ENCODE measurements around the gene SF3A1.

Gene SF3A1

DNA sequence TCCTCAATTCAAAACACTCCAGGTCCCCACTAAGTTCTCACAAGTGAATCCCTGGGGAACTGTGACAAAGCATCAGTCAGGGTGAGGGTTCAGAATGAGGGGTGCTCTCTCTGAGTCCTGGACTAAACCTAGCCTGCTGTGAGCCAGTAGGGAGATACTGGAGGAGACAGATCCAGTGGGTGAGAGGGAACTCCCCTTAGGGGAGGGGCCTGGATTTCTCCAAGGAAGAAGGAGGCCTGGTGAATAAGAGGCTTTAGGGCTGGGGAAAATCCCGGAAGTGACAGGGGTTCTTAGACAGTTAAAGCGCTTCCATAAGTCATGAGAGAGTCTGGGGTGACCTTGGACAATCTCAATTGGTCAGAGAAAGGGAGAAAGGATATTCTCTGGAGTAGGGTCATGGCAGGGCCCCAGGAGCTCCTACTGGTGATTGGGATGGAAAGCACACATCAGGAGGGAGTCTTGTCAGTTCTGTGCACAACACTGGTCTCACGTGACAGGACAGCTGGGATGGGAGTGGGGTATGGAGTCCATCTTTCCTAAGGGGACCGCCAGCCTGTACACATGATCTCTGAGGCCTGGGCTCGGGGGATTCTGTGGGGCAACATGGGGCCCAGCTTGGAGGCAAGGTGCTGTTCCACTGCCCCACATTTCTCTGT is 31.5 kb downstream of the SF3A1 start:
- DNase-seq: no peak

DNA sequence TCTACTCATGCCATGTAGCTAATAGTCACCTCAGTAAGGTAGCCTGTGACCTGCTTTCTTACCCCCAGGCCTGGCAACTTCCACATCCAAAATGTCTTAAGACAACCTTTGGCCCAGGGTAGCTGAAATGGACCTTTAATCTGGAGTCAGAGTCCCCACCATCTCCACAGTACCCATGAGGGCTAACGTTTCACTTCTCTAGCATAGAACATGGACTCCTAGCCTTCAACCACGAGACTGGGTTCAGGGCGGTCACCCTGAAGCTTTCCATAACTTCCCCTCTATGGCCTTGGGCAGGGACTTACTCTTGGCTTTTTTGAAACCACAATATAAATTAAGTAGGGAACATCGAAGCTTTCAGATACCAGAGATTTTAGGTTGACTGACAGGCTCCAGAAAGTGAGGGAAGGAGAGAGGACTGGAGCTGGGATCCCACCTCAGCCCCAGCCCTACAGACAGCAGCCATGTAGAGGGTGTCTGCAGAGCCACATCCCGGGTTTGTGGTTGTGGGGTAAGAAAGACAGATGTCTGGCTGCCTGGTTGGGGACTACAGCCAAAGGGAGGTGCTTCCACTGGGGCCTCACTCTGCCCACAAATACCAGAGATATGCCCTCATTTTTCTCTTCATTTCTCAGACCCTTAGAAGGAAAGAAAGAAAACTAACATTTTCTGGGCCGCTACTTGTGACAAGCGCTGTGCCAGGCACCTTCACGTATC is 32.5 kb downstream of the SF3A1 start:
- DNase-seq: peak in 2 of 5 experiments; percentile 49 to 78

DNA sequence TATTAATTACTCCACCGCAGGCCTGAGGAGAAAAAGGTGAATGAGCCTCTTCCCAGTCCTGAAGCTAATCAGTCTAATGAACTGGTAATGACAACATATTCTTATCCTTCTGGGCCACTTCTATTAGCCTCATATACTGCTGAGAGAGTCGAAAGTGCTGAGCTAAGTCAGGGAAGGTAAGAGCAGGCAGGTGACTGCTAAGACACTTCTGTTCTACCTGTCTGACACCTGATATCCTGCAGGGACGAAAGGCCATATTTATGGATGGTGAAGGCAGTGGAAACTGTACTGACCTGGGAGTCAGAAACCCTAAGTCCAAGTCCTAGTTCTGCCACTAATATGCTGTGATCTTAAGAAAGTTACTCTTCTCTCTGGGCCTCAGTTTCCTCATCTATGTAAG is 33.4 kb downstream of the SF3A1 start:
- no peak for DNase-seq

DNA sequence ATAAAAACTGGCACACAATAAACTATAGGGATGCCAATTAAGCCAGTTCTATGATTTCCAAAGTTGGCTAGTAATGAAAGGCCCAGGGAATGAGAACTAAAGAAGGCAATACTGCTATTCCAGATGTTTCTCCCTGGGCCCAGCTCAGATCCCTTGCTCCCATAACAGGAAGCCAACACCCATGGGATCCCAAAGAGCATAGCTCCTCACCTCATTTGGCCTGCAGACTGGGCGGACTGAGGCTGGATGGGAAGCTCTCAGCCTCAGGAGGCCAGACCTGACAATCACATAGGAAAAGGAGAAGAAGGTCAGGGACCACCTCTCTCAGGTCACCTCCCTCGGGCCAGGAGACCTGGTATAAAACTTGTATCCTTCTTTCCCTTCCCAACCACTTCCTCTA is 35.2 kb downstream of the SF3A1 start:
- DNase-seq: no peak

DNA sequence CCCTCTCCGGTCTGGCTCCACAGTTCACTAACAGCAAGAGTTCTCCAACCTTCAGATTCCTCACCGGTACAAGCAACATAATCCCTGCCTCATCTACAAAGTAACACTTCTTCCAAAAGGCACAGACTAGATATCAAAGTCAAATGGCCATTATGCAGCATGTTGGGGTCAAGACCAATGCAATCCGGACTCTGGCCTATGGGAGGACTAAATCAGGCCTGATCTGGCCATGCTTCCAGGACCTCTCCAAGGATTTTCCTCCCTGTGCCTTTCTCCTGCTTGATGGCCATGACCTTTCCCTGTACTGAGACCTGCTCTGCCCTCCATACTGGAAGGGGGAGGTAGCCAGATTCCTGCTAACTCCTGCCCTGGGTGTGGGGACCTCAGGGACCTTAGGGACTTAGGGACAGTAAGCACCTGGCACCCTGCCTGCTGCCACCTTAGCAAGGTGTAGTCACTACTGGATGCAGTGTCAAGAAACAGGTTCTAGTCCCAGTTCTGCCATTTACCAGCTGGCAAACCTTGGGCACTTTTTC is 36.6 kb downstream of the SF3A1 start:
- no peak for DNase-seq

DNA sequence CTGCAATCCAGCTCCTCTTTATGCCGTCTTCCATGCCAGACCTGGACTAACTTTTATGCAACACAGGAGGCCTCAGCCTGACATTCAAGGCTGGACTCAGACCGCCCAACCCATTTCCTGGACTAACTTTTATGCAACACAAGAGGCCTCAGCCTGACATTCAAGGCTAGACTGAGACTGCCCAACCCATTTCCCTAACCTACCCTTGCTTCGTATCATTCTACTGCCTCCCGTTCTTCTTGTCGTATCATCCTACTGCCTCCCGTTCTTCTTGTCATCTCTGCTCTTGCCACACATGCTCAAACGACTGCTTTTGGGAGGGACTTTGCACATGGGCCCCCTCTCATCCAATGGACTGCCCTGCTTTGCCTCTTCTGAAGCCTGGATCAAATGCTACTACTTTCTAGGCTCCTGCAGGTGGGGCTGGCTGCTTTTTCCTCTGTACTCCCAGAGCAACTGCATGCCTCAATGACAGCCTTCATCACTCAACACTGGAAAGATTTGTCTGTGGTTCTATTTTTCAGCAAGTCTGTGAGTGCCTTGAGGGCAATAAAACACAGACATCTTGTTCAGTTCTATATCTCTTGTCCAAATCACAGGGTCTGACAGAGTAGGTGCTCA is 37.8 kb downstream of the SF3A1 start:
- DNase-seq: no peak

DNA sequence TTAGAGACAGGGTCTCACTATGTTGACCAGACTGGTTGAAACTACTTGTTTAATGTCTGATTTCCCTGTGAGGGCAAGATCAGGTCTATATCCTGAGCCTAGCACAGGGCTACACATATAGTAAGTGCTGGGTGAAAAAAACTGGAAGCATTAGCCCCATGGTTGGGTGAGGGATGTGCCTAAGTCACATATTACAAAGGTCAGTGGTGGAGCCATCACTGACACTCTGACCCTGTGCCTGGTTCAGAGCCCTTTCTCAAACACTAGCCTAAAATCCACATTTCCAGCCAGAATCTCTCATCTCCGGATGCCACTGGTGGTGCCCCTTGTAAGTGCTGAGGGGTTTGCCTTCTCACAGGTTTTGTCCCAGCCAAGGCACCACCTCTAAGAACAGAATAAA is 38.9 kb downstream of the SF3A1 start:
- DNase-seq: no peak

DNA sequence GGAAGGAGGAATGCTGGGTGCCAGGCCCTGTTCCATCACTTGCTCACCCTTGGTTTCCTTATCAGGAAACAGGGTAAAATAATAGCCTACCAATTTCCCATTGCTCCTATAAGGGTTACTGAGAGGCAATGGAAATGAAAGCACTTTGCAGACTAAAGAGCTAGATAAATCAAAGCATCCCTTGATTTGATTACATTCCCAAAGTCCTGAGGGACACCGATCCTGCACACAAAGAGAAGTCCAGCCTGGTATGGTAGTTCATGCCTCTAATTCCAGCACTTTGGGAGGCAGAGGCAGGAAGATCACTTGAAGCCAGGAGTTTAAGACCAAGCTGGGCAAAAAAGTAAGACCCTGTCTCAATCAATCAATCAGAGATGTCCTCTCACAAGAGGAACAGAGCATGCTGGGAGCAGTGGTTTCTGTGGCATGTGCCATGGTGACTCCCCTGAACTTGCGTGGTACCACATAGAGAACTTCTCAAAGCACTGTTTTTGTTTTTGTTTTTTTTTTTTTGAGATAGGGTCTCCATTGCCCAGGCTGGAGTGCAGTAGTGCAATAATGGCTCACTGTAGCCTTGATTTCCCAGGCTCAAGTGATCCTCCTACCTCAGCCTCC is 40.6 kb downstream of the SF3A1 start:
- peak in 1 of 5 experiments; percentile 64 for DNase-seq

DNA sequence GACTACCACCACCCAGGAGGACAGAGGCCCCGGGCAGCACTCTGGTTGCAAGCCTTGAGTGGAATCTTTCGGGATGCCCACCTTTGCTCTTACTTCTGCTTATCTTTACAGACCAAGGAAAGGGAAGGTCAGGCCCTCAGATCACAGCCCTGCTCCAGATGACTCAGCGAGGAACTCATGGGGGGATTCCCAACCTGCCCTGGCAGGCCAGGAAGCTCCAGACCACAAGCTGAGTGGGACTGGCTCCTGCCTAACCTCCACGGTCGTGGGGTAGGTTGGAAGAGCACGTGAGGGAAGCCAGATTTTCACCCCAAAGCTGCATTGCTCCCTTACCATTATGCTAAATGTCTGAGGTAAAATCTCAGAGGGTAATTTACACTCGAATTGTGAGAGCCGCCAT is 41.8 kb downstream of the SF3A1 start:
- peak in 4 of 5 experiments; percentile 26 to 68 (median 48) for DNase-seq

DNA sequence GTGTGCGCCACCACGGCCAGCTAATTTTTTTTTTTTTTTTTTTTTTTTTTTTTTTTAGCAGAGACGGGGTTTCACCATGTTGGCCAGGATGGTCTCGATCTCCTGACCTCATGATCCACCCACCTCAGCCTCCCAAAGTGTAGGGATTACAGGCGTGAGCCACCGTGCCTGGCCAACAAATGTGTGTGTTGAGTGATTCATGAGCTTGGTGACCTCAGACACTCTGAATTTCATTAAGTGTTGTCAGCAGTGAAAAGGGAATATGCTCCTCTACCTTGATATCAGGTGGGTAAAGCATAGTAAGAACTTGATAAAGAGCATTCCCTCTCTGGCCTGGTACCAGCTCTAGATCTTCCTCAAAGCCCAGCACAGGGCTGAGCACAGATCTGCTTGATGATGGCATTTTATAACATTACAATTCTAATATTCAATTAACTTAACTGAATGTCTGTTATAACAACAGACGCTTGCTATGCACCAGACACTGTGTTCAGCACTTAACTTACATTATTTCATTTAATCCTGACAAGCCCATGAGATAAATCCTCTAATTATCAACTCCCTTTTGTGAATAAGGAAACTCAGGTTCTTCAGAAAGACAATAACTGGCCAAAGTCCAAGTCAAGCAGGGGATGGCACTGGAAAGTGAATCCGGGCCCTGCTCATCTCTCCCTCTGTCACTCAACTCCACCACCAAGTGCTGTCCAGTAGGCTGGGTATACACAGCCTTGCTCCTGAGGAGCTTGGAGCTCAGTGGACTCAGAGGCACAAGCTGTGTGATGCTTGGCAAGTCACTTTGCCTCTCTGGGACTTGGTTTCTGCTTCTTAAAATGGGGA is 42.9 kb downstream of the SF3A1 start:
- no peak for DNase-seq

DNA sequence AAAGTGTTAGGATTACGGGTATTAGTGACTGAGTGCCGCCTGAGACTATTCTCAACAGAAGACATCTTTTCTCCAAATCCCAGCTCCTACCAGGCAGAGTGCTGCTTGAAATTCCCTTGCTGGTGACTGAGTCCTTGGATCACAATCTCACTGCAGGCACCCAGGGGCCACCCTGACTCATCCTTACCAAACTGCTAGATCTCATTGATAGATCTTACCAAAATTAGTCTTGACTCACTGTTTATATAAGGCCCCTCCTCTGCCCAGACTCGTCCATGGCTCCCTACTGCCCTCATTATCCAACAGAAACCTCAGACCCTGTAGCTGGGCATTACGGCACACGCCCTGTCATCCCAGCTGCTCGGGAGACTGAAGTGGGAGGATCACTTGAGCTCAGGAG is 44.6 kb downstream of the SF3A1 start:
- DNase-seq: peak in 1 of 5 experiments; percentile 49

DNA sequence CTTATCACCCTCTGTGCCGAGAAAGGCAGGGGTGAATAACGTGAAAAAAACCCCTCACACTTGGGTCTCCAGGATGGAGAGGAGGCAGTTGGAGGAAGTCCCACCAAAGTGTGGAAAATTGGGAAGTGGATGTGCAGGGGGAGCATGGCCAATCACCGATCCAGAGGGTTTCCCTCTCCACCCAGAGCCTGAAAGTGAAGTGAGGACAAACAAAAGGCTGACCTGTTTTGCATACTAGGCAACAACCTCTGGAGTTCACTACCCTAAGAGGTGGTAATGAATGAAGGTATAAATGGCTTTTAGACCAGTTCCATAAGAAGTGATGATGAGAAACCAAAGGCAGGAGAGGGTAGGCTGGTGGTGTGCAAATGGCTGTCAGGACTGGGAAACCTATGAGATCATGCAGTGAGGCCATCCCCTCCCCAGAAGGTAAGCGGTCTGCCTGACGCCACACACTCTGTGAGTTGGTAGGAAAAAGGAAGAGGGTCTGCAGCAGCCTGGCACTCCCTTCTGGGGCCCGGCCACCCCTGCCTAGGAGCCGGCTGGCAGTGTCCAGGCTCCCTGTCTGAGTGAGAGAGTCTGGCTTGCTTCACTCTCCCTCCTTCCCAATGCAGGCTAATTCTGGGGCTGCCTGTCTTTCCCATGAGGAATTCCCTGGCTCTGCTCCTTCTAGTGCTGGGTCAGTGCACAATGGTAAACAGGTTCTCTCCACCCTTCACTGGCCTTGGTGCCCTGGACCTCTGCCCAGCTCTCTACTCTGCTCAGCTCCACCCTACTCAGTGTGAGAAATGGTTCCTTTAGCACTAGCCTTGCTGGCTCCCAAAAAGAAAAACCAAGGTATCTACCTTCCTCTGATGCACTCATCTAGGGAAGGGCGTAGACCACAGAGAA is 45.6 kb downstream of the SF3A1 start:
- no peak for DNase-seq

DNA sequence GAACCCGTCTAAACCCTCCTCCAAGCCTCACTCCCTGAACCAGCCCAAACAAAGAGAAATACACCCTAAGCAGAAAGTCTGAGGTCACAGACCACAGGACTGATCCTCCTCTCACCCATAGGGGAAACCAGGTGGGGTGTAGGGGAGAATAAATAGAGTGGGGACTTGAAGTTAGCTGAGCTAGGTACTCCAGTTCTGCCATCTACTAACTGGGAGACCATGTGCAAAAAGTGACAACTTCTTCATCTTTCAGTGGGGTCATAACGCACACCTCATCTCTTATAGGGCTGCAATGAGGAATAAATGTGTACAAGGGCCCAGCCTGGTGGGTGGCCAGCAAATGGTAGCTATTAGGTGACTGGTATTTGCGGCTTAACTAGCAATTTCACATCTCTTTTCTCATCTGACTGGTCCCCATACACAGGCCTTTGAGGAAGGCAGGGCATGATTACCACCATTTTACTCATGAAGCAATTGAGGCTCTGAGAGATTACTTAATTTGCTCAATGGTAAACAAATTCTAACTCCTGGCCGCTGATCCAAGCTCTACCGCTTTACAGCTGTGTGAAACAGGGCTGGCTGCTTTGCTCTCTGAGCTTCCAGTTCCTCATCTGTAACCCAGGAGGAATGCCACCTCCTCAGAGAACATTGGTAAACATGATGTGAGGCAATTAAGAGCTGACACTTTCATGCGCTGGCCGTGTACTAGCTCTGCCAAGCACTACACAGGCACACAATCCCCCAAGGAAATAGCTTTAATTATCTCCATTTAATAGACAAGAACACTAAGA is 46.5 kb downstream of the SF3A1 start:
- DNase-seq: peak in 1 of 5 experiments; percentile 83

DNA sequence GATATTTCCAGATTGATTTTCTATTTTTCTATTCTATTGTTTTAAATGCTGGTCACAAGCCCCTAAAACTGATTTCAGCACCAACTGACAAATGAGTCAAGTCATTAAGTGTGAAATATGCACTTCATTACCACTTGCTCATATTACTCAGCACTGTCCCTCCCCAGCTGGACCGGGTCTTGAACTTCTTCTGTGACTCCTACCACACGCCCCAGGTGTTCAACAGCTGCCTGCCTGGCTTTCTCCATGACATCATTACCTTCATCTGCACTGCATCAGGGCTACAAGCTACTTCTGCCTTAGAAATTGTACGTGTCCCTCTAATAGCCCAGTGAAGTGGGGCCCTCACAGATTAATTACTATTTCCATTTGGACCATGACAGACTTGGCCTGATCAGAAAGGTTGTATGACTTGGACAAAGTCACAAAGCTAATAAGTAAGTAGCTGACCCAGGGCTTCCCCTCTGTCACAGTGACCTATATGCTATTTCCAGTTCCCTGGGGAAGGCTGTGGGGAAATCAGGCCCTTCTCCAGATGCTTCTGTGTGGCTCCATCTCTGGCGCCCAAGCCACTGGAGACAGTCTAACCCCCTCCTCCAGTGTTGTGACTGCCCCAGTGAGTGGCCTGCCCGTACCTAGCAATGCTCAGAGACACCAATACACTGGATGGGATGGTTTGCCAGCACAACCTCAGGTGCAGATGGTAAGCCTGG is 48.0 kb downstream of the SF3A1 start:
- DNase-seq: peak in 1 of 5 experiments; percentile 85

DNA sequence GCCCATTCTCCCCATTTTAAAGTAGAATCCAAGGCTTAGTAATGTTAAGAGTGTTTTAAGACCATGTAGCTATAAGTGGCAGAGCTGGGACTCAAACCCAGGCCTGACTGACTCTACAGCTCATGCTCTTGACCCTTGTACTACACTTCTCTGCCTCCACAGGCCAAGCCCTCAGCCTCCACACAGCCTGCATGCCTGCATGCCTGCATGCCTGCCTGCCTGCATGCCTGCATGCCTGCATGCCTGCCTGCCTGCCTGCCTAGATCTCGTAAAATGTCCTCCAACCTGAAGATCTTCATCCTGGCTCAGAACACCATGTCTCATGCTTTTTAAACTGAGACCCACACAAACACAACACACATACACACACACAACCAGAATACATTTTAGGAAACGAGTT is 48.6 kb downstream of the SF3A1 start:
- no peak for DNase-seq

DNA sequence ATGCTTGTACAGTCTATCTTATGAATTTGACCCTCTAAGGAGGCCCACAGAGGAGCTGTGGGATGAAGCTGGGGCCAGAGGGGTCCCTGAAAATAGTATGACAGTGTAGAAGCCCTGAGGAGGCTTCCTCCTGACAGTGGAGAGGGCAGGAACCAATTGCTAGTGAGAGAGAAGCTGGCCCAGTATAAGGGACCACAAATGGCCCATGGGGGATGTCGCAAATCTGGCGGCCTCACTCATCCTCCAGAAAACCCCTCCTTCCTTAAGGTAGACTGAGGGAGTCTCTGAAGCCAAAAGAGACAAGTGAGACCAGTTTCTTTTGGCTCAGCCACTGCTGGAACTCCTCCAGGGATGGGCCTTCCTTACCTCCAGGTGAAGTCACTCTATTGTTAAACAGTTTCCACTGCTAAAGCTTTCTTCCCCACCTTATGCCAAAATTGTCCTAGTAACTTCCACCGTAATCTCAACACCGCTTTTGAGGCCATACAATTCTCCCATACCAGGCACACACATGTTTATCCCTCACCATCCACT is 49.6 kb downstream of the SF3A1 start:
- DNase-seq: peak in 1 of 5 experiments; percentile 61

DNA sequence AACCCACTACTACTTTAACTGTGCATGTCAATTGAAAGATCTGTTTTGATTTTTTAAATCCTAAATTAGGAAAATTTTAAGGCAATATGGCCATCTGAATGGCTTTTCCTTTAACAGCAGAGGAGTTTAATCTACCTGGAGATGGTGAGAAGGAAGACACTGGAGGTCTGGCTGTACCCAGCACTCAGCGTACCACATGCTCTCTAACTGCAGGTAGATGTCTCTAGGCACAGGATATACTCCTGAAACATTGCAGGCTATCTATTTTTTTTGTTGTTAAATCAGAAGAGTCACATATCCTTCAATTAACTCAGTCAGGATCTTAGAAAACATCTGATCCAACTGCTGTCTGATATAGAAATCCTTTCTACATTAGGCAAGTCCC is 50.1 kb downstream of the SF3A1 start:
- no peak for DNase-seq

DNA sequence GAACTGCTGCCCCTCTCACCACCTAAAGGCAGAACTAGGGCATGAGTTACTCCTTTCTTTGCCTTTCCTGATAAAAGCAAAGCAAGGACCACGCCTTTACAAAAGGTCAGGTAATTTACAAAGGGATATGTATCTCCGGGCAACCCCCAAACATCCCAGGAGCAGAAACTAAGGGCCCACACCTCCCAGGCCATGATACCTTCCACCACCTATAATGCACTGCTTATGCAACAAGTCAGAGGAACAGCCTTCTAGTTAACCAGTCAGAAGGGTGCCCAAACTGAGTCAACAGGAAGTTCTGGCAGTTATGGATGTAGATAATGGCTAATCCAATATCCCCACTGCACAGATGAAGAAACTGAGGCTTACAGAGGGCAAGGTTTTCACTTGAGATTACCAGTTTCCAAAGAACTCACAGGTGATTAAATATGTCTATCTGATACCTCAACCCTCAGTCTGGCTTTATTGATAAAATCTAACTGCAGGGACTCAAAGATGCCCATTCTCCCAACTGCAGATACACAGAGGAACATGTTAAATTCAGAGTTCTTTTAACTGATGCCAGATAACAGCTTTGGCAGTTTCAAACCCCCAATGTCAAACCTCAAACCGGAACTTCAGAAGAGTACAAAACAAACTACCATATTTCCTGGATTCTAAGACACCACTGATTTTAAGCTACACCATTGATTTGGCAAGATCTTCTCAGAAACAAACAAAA is 50.6 kb downstream of the SF3A1 start:
- DNase-seq: peak in 2 of 5 experiments; percentile 66 to 94

DNA sequence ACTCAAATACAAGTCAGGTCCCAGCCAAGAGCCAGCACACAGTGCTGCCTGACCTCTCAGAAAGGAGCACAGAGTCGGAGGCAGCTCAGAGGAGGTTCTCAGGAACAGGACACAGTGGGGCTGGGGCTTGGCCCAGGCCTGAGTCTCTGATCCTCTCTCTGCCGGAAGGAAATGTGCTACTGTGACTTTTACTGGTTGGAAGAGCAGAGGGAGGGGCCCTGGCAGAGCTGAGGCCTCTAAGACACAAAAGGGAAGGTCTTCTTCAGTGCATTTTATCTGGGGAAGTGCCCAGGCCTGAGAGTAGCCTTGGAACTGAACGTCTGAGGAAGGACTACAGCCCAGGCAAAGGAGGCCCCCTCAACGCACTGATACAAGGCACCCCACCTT is 51.2 kb downstream of the SF3A1 start:
- DNase-seq: peak in 2 of 5 experiments; percentile 36 to 92

All from T-helper 2 cell (primary cell).